ENCODE data around the gene PCBP4.

PCBP4 gene

GRCh38 chr3:51967384-51968169, at the start of gene PCBP4:
Gene PCBP4, minus strand, starts transcription at chr3:51967454. Its CDS starts 6,214 bp downstream, at chr3:51961240.
- DNase-seq (ENCODE audit: low read depth): no peak
- H3K4me3 ChIP-seq (ENCODE audit: low read depth, low read length): peak within 1 kb of the TSS; percentile 66
- TF ChIP-seq CTCF (conservative IDR thresholded peaks at IDR 0.05; ENCODE audit: low read depth, low read length): no peak

- no peak for TF ChIP-seq CTCF (conservative IDR thresholded peaks at IDR 0.05; ENCODE audit: low read depth, low read length)
- no peak overlapping the region for H3K4me3 ChIP-seq (ENCODE audit: low read depth, low read length)
- no peak for DNase-seq (ENCODE audit: low read depth)
These were observed 48.4 kb upstream of the PCBP4 start for GRCh38 chr3:52015438-52016228.

- DNase-seq (ENCODE audit: low read depth): no peak
- TF ChIP-seq CTCF (conservative IDR thresholded peaks at IDR 0.05; ENCODE audit: low read depth, low read length): peak; percentile 44
- H3K4me3 ChIP-seq (ENCODE audit: low read depth, low read length): no peak overlapping the region
These were observed 47.4 kb upstream of the PCBP4 start for GRCh38 chr3:52014613-52015012.

GRCh38 chr3:52013802-52014598, 46.7 kb upstream of the PCBP4 start:
- peak; percentile 28 for TF ChIP-seq CTCF (conservative IDR thresholded peaks at IDR 0.05; ENCODE audit: low read depth, low read length)
- no peak for DNase-seq (ENCODE audit: low read depth)
- no peak overlapping the region for H3K4me3 ChIP-seq (ENCODE audit: low read depth, low read length)

- no peak for DNase-seq (ENCODE audit: low read depth)
- TF ChIP-seq CTCF (conservative IDR thresholded peaks at IDR 0.05; ENCODE audit: low read depth, low read length): no peak
- no peak overlapping the region for H3K4me3 ChIP-seq (ENCODE audit: low read depth, low read length)
These were observed 45.4 kb upstream of the PCBP4 start for GRCh38 chr3:52012699-52013098.

GRCh38 chr3:52010431-52010830, 43.2 kb upstream of the PCBP4 start:
- no peak for TF ChIP-seq CTCF (conservative IDR thresholded peaks at IDR 0.05; ENCODE audit: low read depth, low read length)
- no peak overlapping the region for H3K4me3 ChIP-seq (ENCODE audit: low read depth, low read length)
- no peak for DNase-seq (ENCODE audit: low read depth)

All from choroid plexus epithelial cell (primary cell).